Nephron progenitor cell (in vitro differentiated cells): ENCODE data around the gene C9.
"Not testable (repeated sequence)": the region's sequence is repeated elsewhere in the genome, so short reads cannot be mapped to it uniquely, and the experiment has no call there.

Source experiments
- DNase-seq: peaks from one replicate; pipeline ENCODE4 v3.0.0; 2021
- H3K27ac Mint-ChIP-seq: 2 replicates; pipeline ENCODE4 v1.8.0; 2021; ENCODE audit warnings: mild to moderate bottlenecking, moderate library complexity, mixed read lengths
- H3K27me3 Mint-ChIP-seq: 2 replicates; pipeline ENCODE4 v1.8.0; 2021; ENCODE audit warnings: mild to moderate bottlenecking, low read depth, mixed read lengths; ENCODE audit not compliant: poor library complexity
- H3K36me3 Mint-ChIP-seq: 2 replicates; pipeline ENCODE4 v1.8.0; 2021; ENCODE audit warnings: low read depth, mixed read lengths
- H3K4me1 Mint-ChIP-seq: 2 replicates; pipeline ENCODE4 v1.8.0; 2021; ENCODE audit warnings: mixed read lengths
- H3K4me3 Mint-ChIP-seq: 2 replicates; pipeline ENCODE4 v1.8.0; 2021; ENCODE audit warnings: mild to moderate bottlenecking, moderate library complexity, mixed read lengths
- H3K9me3 Mint-ChIP-seq: 2 replicates; pipeline ENCODE4 v1.8.0; 2021; ENCODE audit warnings: mild to moderate bottlenecking, moderate library complexity, mixed read lengths
- TF ChIP-seq, protein P1 (sequence below): fragments of 200-600 bp; sonication (generic); IDR thresholded peaks from 2 replicates; pipeline ENCODE4 v1.5.0; 2021; ENCODE audit warnings: antibody characterized with exemption

The C9 gene

DNA sequence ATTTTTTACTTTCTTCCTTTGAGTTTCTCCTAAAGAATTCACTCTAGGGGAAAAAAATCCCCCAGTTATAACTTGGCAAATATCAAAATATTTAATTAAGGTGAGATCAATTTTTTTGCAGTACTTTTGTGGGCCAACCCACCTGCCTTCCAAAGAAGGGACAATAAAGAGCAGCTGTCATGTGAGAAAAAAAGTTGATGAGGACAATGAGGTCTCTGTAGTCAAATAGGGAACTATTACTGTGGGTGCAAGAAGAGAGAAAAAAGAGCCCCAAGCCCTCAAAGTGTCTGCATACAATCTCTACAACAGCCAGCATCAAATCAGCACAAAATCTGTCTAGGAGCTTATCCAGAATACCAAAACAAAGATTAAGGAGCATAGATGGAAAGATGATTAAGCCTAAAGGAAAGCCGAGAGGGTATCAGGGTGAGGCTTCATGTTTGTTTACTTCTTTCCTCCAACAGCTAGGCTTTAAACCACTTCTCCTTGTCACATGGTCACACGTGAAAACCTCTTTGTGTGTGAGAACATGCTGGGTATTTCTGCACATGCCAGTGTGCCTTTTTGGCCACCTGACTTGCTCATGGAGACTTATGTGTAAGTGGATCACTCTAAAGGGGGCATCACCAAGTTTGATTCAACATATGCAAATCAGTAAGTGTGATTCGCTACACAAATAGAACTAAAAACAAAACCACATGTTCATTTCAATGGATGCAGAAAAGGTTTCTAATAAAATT is 125.8 kb downstream of the C9 start:
- Mint-ChIP-seq H3K36me3 (no peaks in the 10 kb centered on the region), H3K9me3 (peaks cover 25% of the 10 kb centered on the region), H3K4me1 (no peaks in the 10 kb centered on the region), H3K27me3 (no peaks in the 10 kb centered on the region), H3K4me3 (no peak overlapping the region), H3K27ac (no peak overlapping the region)
- DNase-seq = no peak
- TF ChIP-seq, protein P1, sequence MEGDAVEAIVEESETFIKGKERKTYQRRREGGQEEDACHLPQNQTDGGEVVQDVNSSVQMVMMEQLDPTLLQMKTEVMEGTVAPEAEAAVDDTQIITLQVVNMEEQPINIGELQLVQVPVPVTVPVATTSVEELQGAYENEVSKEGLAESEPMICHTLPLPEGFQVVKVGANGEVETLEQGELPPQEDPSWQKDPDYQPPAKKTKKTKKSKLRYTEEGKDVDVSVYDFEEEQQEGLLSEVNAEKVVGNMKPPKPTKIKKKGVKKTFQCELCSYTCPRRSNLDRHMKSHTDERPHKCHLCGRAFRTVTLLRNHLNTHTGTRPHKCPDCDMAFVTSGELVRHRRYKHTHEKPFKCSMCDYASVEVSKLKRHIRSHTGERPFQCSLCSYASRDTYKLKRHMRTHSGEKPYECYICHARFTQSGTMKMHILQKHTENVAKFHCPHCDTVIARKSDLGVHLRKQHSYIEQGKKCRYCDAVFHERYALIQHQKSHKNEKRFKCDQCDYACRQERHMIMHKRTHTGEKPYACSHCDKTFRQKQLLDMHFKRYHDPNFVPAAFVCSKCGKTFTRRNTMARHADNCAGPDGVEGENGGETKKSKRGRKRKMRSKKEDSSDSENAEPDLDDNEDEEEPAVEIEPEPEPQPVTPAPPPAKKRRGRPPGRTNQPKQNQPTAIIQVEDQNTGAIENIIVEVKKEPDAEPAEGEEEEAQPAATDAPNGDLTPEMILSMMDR = no peak

DNA sequence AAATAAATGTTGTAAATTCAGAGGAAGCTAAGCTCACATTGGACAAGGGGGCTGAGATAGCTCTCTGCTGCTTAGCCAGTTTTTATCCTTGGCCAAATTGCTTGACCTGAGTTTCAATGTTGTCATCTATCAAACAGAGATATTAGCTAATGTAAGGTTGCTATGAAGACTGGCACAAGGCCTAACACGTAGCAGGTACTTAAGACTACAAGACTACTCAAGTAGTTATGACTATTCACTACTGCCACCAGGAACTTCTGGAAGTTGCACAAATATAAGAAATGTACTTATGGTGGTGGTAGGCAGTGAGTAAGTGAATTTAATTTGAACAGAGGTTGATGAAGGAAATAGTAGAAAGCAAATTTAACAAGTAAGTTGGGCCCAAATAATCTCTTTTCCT is 127.6 kb downstream of the C9 start:
- no peak overlapping the region for H3K4me3 Mint-ChIP-seq

DNA sequence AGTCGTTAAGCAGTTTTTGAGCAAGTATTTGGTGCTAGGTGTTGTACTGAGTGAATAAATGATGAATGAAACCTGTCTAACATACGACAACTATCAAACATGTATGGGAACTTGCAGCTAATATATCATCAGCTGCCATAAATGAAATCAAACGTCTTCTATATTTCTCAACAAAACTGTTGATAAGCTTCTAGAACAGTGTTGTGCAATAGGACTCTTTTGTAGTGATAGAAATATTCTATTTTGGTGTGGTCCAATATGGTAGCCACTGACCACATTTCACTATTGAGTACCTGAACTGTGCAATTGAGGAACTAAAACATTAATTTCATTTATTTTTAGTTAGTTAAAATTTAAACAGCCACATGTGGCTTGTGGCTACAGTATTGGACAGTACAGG is 128.6 kb downstream of the C9 start:
- Mint-ChIP-seq H3K4me1 (no peaks in the 10 kb centered on the region), H3K27me3 (no peaks in the 10 kb centered on the region), H3K9me3 (peaks cover 15% of the 10 kb centered on the region), H3K4me3 (no peak overlapping the region), H3K36me3 (no peaks in the 10 kb centered on the region), H3K27ac (no peak overlapping the region)
- DNase-seq = no peak
- TF ChIP-seq, protein P1 = no peak

More for the DNA sequence above, 127.6 kb downstream of the C9 start:
- no peaks in the 10 kb centered on the region for H3K4me1 Mint-ChIP-seq
- peaks cover 21% of the 10 kb centered on the region for H3K9me3 Mint-ChIP-seq
- H3K36me3 Mint-ChIP-seq = no peaks in the 10 kb centered on the region
- H3K27ac Mint-ChIP-seq = no peak overlapping the region
- no peaks in the 10 kb centered on the region for H3K27me3 Mint-ChIP-seq
- TF ChIP-seq, protein P1 = no peak
- DNase-seq = no peak

DNA sequence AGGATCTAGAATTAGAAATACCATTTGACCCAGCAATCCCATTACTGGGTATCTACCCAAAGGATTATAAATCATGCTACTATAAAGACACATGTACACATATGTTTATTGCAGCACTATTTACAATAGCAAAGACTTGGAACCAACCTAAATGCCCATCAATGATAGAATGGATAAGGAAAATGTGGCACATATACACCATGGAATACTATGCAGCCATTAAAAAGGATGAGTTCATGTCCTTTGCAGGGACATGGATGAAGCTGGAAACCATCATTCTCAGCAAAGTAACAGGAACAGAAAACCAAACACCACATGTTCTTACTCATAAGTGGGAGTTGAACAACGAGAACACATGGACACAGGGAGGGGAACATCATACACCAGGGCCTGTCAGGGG is 129.8 kb downstream of the C9 start:
- not testable (repeated sequence) for DNase-seq, H3K27me3 Mint-ChIP-seq, H3K36me3 Mint-ChIP-seq, H3K9me3 Mint-ChIP-seq, H3K27ac Mint-ChIP-seq, H3K4me3 Mint-ChIP-seq, H3K4me1 Mint-ChIP-seq
